PC-3 (cell line): ENCODE results near the gene SPIRE1.

Experiments used
- EZH2 ChIP-seq: fragments of 300-600 bp; sonication (generic); IDR thresholded peaks from one replicate; pipeline ENCODE4 v1.6.1; 2017; ENCODE audit warnings: antibody characterized with exemption, mild to moderate bottlenecking, low read length; ENCODE audit not compliant: unreplicated experiment
- TF ChIP-seq, protein P1 (sequence below): fragments of 300-600 bp; sonication (generic); conservative IDR thresholded peaks from 2 replicates; pipeline ENCODE4 v1.5.1; 2017; ENCODE audit warnings: antibody characterized with exemption, low read depth, mild to moderate bottlenecking, low read length

DNA sequence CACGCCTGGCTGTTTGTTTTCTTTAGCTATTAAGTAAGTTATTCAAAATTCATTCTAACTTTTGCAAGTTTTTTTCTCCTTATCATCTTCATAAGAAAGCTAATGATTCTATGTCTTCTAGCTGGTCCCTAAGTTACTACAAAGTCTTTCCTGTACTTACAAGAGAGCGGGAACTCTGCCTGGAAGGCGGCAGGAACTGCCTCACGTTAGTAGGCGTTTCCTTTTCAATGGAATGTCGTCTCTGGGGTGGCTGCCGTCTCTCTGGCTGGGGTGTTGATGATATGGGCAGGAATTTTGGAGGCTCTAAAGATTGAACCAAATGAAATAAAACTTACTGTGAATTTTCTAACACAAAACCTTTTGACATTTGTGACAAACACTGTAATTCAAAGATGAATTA is 194.7 kb downstream of the SPIRE1 start:
- TF ChIP-seq, protein P1, sequence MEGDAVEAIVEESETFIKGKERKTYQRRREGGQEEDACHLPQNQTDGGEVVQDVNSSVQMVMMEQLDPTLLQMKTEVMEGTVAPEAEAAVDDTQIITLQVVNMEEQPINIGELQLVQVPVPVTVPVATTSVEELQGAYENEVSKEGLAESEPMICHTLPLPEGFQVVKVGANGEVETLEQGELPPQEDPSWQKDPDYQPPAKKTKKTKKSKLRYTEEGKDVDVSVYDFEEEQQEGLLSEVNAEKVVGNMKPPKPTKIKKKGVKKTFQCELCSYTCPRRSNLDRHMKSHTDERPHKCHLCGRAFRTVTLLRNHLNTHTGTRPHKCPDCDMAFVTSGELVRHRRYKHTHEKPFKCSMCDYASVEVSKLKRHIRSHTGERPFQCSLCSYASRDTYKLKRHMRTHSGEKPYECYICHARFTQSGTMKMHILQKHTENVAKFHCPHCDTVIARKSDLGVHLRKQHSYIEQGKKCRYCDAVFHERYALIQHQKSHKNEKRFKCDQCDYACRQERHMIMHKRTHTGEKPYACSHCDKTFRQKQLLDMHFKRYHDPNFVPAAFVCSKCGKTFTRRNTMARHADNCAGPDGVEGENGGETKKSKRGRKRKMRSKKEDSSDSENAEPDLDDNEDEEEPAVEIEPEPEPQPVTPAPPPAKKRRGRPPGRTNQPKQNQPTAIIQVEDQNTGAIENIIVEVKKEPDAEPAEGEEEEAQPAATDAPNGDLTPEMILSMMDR: no peak
- TF ChIP-seq EZH2: no peak
